ENCODE data around the gene KIAA1755. TPM values are rescaled to one million over a fixed set of nuclear protein-coding genes. Genes with fewer than 3 reads are reported as not detected.

KIAA1755 gene
- total RNA-seq, 1 donor from 2014 or later = 17.8 TPM

DNA sequence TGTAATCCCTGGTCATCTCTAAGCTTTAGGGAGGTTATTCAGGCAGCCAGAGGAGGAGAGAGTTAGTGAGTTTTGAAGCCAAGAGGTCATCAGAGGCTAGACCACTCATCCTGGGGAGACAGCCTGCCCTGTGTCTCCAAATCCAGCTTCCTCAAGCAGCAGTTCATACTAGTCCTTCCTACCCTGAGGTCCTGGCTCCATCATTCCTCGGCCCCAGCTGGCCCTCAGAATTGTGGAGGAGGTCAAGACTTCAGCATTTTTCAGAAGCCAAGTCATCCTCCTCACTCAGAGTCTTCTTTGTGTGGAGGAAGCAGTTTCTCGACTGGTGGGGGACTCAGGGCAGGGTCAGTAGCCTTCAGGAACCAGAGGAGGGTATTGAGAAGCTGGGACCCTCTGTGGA, 12.4 kb upstream of the KIAA1755 start:
- Mint-ChIP-seq H3K36me3 (ENCODE audit: low read depth) (no peaks in the 10 kb centered on the region), H3K9me3 (ENCODE audit: low read depth) (peaks cover 9% of the 10 kb centered on the region), H3K4me3 (ENCODE audit: unreplicated experiment) (no peak overlapping the region), H3K27me3 (ENCODE audit: low read depth) (no peaks in the 10 kb centered on the region), H3K4me1 (ENCODE audit: low read depth) (peaks cover 75% of the 10 kb centered on the region), H3K27ac (ENCODE audit: unreplicated experiment) (peak overlapping the region; percentile 88)
- TF ChIP-seq, protein P1, sequence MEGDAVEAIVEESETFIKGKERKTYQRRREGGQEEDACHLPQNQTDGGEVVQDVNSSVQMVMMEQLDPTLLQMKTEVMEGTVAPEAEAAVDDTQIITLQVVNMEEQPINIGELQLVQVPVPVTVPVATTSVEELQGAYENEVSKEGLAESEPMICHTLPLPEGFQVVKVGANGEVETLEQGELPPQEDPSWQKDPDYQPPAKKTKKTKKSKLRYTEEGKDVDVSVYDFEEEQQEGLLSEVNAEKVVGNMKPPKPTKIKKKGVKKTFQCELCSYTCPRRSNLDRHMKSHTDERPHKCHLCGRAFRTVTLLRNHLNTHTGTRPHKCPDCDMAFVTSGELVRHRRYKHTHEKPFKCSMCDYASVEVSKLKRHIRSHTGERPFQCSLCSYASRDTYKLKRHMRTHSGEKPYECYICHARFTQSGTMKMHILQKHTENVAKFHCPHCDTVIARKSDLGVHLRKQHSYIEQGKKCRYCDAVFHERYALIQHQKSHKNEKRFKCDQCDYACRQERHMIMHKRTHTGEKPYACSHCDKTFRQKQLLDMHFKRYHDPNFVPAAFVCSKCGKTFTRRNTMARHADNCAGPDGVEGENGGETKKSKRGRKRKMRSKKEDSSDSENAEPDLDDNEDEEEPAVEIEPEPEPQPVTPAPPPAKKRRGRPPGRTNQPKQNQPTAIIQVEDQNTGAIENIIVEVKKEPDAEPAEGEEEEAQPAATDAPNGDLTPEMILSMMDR (IDR thresholded peaks at IDR 0.05) = no peak
- DNase-seq (ENCODE audit: low spot score) = peak; percentile 38

DNA sequence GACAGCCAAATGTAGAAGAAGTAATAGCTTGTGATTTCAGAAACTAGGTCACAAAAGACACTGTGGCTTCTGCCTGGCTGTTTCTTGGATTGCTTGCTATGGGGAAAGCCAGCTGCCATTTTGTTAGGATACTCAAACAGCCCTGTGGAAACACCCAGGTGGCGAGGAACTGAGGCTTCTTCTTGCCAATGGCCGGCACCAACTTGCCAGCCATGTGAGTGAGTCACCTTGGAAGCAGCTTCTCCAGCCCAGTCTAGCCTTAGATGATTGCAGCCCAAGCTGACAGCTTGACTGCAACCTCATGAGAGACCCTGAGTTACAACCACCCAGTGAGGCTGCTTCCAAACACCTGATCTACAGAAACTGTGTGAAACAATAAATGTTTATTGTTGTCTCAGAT, 11.9 kb upstream of the KIAA1755 start:
- H3K27me3 Mint-ChIP-seq (ENCODE audit: low read depth) = no peaks in the 10 kb centered on the region
- H3K9me3 Mint-ChIP-seq (ENCODE audit: low read depth) = peaks cover 9% of the 10 kb centered on the region
- H3K4me1 Mint-ChIP-seq (ENCODE audit: low read depth) = peaks cover 72% of the 10 kb centered on the region
- H3K36me3 Mint-ChIP-seq (ENCODE audit: low read depth) = no peaks in the 10 kb centered on the region
- TF ChIP-seq, protein P1 (IDR thresholded peaks at IDR 0.05) = no peak
- DNase-seq (ENCODE audit: low spot score) = peak; percentile 28
- H3K4me3 Mint-ChIP-seq (ENCODE audit: unreplicated experiment) = no peak overlapping the region
- H3K27ac Mint-ChIP-seq (ENCODE audit: unreplicated experiment) = peak overlapping the region; percentile 88

DNA sequence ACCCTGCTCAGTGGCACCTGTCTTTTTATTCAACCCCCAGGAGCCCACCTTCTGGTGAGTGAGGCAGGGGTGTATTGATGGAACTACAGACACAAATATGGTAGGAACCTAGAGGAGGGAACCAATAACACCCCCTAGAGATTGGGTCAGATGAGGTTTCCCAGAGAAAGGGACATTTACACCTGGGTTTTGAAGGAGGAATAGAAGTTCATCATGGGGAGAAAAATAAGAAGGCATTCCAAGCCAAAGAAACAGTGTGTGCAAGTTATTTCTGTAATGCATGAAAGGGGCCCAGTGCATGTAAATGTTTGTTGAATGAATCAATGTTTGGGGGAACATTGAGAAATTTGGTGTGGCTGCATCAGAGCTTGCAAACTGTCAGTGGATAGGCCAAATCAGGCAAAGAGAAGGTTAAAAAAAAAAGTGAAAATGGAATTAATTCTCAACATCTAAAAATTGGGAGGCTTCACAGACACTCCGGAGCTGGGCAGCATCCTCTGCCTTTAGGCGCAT, 11.1 kb upstream of the KIAA1755 start:
- H3K36me3 Mint-ChIP-seq (ENCODE audit: low read depth) = no peaks in the 10 kb centered on the region
- H3K27ac Mint-ChIP-seq (ENCODE audit: unreplicated experiment) = peak overlapping the region; percentile 82
- H3K9me3 Mint-ChIP-seq (ENCODE audit: low read depth) = peaks cover 9% of the 10 kb centered on the region
- TF ChIP-seq, protein P1 (IDR thresholded peaks at IDR 0.05) = no peak
- H3K27me3 Mint-ChIP-seq (ENCODE audit: low read depth) = no peaks in the 10 kb centered on the region
- H3K4me3 Mint-ChIP-seq (ENCODE audit: unreplicated experiment) = no peak overlapping the region
- no peak for DNase-seq (ENCODE audit: low spot score)
- H3K4me1 Mint-ChIP-seq (ENCODE audit: low read depth) = peaks cover 70% of the 10 kb centered on the region

DNA sequence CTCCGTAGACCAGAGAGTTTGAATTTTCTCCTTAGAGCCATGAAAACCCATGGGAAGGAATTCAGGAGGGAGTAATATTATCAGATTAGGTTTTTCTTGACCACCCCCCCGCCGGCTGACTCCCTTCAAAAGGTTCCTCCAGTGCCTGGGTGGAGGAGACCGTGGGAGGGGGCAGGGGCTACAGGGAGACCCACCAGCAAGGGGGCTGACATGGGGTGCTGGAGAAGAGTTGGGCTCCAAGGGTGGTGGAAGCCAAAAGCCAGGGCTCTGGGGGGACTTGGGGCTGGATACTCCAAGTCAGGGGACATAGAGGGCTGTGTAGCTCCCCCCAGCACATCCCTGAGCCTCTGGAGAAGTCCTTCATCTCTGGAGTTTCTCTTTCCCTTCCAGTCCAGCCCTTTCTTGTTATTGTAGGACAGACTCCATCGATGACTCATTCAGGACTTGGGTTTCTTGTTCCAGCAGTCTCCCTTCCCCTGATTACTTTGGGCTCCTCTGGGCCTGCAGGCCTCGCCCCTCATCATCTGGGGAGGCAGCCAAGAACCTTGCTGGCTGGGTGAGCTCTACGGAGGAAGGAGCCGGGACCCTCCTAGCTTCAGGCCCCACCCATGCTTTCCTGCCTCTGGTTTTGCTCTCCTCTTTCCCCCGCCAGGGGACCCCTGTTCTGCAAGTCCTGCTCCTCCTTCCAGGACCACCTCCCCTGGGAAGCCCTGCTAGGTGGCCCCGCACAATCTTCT, 10.5 kb upstream of the KIAA1755 start:
- Mint-ChIP-seq H3K36me3 (ENCODE audit: low read depth) (no peaks in the 10 kb centered on the region), H3K4me1 (ENCODE audit: low read depth) (peaks cover 69% of the 10 kb centered on the region), H3K4me3 (ENCODE audit: unreplicated experiment) (peak overlapping the region; percentile 10), H3K27me3 (ENCODE audit: low read depth) (no peaks in the 10 kb centered on the region), H3K27ac (ENCODE audit: unreplicated experiment) (peak overlapping the region; percentile 82), H3K9me3 (ENCODE audit: low read depth) (peaks cover 9% of the 10 kb centered on the region)
- DNase-seq (ENCODE audit: low spot score) = peak; percentile 70
- TF ChIP-seq, protein P1 (IDR thresholded peaks at IDR 0.05) = no peak

DNA sequence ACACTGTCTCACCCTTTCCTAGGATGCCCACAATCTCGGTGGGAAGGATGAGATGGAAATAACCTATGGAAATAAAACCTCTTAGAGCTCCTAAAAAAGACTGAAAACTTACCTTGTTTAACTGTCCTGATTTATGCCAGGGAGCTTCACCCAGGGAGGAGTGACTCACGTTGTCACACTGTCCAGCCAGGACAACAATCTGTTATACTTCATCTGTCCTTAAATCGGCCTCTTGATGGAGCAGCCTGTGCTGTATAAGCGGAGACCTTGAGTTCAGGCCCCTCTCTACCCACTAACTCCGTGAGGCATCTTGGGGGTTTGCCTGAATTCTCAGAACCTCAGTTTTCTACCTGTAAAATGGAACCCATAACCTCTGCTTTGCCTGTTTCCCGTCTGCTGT, 9.2 kb upstream of the KIAA1755 start:
- peak overlapping the region; percentile 73 for H3K27ac Mint-ChIP-seq (ENCODE audit: unreplicated experiment)
- H3K9me3 Mint-ChIP-seq (ENCODE audit: low read depth) = peaks cover 15% of the 10 kb centered on the region
- peaks cover 58% of the 10 kb centered on the region for H3K4me1 Mint-ChIP-seq (ENCODE audit: low read depth)
- TF ChIP-seq, protein P1 (IDR thresholded peaks at IDR 0.05) = no peak
- no peak for DNase-seq (ENCODE audit: low spot score)
- H3K36me3 Mint-ChIP-seq (ENCODE audit: low read depth) = peaks cover 2% of the 10 kb centered on the region
- no peak overlapping the region for H3K4me3 Mint-ChIP-seq (ENCODE audit: unreplicated experiment)
- H3K27me3 Mint-ChIP-seq (ENCODE audit: low read depth) = no peaks in the 10 kb centered on the region

All from chondrocyte (in vitro differentiated cells).